ENCODE data around the gene IGF2BP2.
"Not testable (repeated sequence)": the region's sequence is repeated elsewhere in the genome, so short reads cannot be mapped to it uniquely, and the experiment has no call there.

The IGF2BP2 gene

GRCh38 chr3:185781759-185782158 is 43.1 kb downstream of the IGF2BP2 start:
- H3K27ac ChIP-seq (ENCODE audit: low read depth, low read length): no peak overlapping the region
- H3K9ac ChIP-seq (ENCODE audit: low read length): no peak overlapping the region
- no peaks in the 10 kb centered on the region for H3K27me3 ChIP-seq (ENCODE audit: control insufficient read depth in 1 of 2, insufficient read depth in 2 of 2, low read length in 2 of 2)
- H3K4me1 ChIP-seq (ENCODE audit: insufficient read depth, low read length): no peaks in the 10 kb centered on the region
- H3K9me3 ChIP-seq (ENCODE audit: low read length): no peaks in the 10 kb centered on the region
- H3K36me3 ChIP-seq (ENCODE audit: insufficient read depth, low read length): no peaks in the 10 kb centered on the region
- no peak overlapping the region for H3K4me3 ChIP-seq (ENCODE audit: low read depth in 1 of 2, low read length in 2 of 2)

DNA sequence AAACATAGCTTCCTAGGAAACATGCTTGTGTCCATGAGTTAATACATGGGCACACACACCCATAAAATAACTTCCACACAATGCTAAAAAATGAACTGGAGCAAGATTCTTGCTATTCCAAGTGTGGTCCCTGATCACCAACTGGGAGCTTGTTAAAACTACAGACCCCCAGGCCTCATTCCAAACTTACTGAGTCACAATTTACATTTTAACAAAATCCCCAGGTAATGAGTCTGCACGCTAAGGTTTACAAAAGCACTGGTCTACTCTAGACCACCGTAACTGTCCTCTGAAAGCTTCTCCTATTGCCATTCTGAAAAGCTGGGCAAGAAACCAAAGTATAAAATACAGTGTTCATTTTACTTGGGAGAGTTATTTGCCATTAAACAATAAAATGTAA is 45.4 kb downstream of the IGF2BP2 start:
- Histone ChIP-seq H3K9ac (ENCODE audit: low read length) (no peak overlapping the region), H3K4me1 (ENCODE audit: insufficient read depth, low read length) (no peaks in the 10 kb centered on the region), H3K4me3 (ENCODE audit: low read depth in 1 of 2, low read length in 2 of 2) (no peak overlapping the region), H3K27me3 (ENCODE audit: control insufficient read depth in 1 of 2, insufficient read depth in 2 of 2, low read length in 2 of 2) (no peaks in the 10 kb centered on the region), H3K36me3 (ENCODE audit: insufficient read depth, low read length) (no peaks in the 10 kb centered on the region), H3K27ac (ENCODE audit: low read depth, low read length) (no peak overlapping the region), H3K9me3 (ENCODE audit: low read length) (no peaks in the 10 kb centered on the region)

- Histone ChIP-seq H3K4me3 (ENCODE audit: low read depth in 1 of 2, low read length in 2 of 2) (no peak overlapping the region), H3K4me1 (ENCODE audit: insufficient read depth, low read length) (no peaks in the 10 kb centered on the region)
These were observed 46.0 kb downstream of the IGF2BP2 start for GRCh38 chr3:185778821-185779220.

DNA sequence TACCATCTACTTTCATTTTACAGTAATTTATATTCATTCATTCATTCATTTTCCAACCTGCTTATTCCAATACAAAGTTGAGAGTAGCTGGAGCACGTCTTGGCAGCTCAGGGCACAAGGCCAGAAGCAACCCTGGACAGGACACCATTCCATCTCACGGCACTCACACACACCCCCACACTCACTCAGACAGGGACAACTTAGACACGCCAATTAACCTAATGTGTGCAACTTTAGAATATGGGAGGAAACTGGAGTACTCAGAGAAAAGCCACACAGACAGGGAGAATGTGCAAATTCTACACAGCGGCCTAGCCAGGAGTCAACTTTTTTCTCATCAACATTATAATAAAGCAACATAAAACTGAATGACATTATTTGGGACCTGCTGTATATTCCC is 46.7 kb downstream of the IGF2BP2 start:
- no peaks in the 10 kb centered on the region for H3K4me1 ChIP-seq (ENCODE audit: insufficient read depth, low read length)
- no peaks in the 10 kb centered on the region for H3K9me3 ChIP-seq (ENCODE audit: low read length)
- no peaks in the 10 kb centered on the region for H3K36me3 ChIP-seq (ENCODE audit: insufficient read depth, low read length)
- no peak overlapping the region for H3K4me3 ChIP-seq (ENCODE audit: low read depth in 1 of 2, low read length in 2 of 2)
- H3K9ac ChIP-seq (ENCODE audit: low read length): no peak overlapping the region
- H3K27me3 ChIP-seq (ENCODE audit: control insufficient read depth in 1 of 2, insufficient read depth in 2 of 2, low read length in 2 of 2): no peaks in the 10 kb centered on the region
- no peak overlapping the region for H3K27ac ChIP-seq (ENCODE audit: low read depth, low read length)

More at GRCh38 chr3:185778821-185779220, 46.0 kb downstream of the IGF2BP2 start:
- no peaks in the 10 kb centered on the region for H3K36me3 ChIP-seq (ENCODE audit: insufficient read depth, low read length)
- H3K9ac ChIP-seq (ENCODE audit: low read length): no peak overlapping the region
- H3K27me3 ChIP-seq (ENCODE audit: control insufficient read depth in 1 of 2, insufficient read depth in 2 of 2, low read length in 2 of 2): no peaks in the 10 kb centered on the region
- H3K9me3 ChIP-seq (ENCODE audit: low read length): no peaks in the 10 kb centered on the region
- H3K27ac ChIP-seq (ENCODE audit: low read depth, low read length): no peak overlapping the region

DNA sequence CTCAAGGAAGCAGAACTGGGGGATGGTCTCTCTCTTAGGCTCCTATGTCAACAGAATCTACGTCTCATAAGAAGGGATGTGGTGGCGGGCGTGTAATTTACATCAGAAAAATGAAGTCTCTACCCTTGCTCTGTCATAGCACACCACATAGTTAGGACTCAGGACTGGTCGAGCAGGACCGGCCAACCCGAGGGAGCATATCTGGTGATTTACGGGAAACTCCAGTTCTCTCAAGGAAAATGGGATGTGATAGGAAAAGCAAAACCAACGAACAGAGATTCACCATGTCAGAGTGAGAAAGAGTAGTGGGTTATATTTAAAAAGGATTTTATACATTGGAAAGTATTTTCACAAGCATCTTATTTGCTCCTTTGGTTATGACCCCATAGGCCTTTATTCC is 54.7 kb downstream of the IGF2BP2 start:
- no peak overlapping the region for H3K27ac ChIP-seq (ENCODE audit: low read depth, low read length)
- H3K4me3 ChIP-seq (ENCODE audit: low read depth in 1 of 2, low read length in 2 of 2): no peak overlapping the region
- H3K4me1 ChIP-seq (ENCODE audit: insufficient read depth, low read length): no peaks in the 10 kb centered on the region

GRCh38 chr3:185768578-185768982 is 56.3 kb downstream of the IGF2BP2 start:
- H3K4me1 ChIP-seq (ENCODE audit: insufficient read depth, low read length); H3K4me3 ChIP-seq (ENCODE audit: low read depth in 1 of 2, low read length in 2 of 2); H3K27me3 ChIP-seq (ENCODE audit: control insufficient read depth in 1 of 2, insufficient read depth in 2 of 2, low read length in 2 of 2); H3K36me3 ChIP-seq (ENCODE audit: insufficient read depth, low read length); H3K9me3 ChIP-seq (ENCODE audit: low read length); H3K27ac ChIP-seq (ENCODE audit: low read depth, low read length); H3K9ac ChIP-seq (ENCODE audit: low read length): not testable (repeated sequence)

More for the DNA sequence above, 54.7 kb downstream of the IGF2BP2 start:
- H3K27me3 ChIP-seq (ENCODE audit: control insufficient read depth in 1 of 2, insufficient read depth in 2 of 2, low read length in 2 of 2): no peaks in the 10 kb centered on the region
- no peaks in the 10 kb centered on the region for H3K9me3 ChIP-seq (ENCODE audit: low read length)
- no peak overlapping the region for H3K9ac ChIP-seq (ENCODE audit: low read length)
- H3K36me3 ChIP-seq (ENCODE audit: insufficient read depth, low read length): no peaks in the 10 kb centered on the region

- no peak overlapping the region for H3K9ac ChIP-seq (ENCODE audit: low read length)
- no peaks in the 10 kb centered on the region for H3K27me3 ChIP-seq (ENCODE audit: control insufficient read depth in 1 of 2, insufficient read depth in 2 of 2, low read length in 2 of 2)
- no peaks in the 10 kb centered on the region for H3K9me3 ChIP-seq (ENCODE audit: low read length)
- no peak overlapping the region for H3K4me3 ChIP-seq (ENCODE audit: low read depth in 1 of 2, low read length in 2 of 2)
- no peaks in the 10 kb centered on the region for H3K36me3 ChIP-seq (ENCODE audit: insufficient read depth, low read length)
- H3K4me1 ChIP-seq (ENCODE audit: insufficient read depth, low read length): no peaks in the 10 kb centered on the region
- H3K27ac ChIP-seq (ENCODE audit: low read depth, low read length): no peak overlapping the region
These were observed 57.7 kb downstream of the IGF2BP2 start for GRCh38 chr3:185767002-185767688.

GRCh38 chr3:185766329-185767001 is 58.4 kb downstream of the IGF2BP2 start:
- Histone ChIP-seq H3K27ac (ENCODE audit: low read depth, low read length) (no peak overlapping the region), H3K9me3 (ENCODE audit: low read length) (no peaks in the 10 kb centered on the region), H3K27me3 (ENCODE audit: control insufficient read depth in 1 of 2, insufficient read depth in 2 of 2, low read length in 2 of 2) (no peaks in the 10 kb centered on the region), H3K4me1 (ENCODE audit: insufficient read depth, low read length) (no peaks in the 10 kb centered on the region), H3K4me3 (ENCODE audit: low read depth in 1 of 2, low read length in 2 of 2) (no peak overlapping the region), H3K9ac (ENCODE audit: low read length) (no peak overlapping the region), H3K36me3 (ENCODE audit: insufficient read depth, low read length) (no peaks in the 10 kb centered on the region)

DNA sequence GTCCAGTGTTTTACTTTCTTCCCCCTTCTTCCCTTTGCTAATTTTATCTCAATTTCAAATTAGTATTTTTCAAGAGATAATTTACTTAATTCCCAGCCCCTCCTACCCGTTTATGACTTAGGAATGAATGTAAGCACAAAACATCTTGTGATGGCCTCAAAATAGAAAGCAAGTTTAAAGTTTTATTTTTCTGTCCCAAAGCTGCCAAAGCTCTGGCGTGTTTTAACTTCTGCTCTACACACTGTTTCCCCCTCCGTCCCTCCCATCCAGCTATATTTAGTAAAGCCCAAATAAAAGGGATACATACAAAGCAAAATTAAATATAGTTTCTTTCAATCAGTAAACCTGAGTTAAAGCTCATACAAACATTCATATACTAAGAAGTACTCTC is 59.9 kb downstream of the IGF2BP2 start:
- no peaks in the 10 kb centered on the region for H3K27me3 ChIP-seq (ENCODE audit: control insufficient read depth in 1 of 2, insufficient read depth in 2 of 2, low read length in 2 of 2)
- H3K27ac ChIP-seq (ENCODE audit: low read depth, low read length): no peak overlapping the region
- H3K9ac ChIP-seq (ENCODE audit: low read length): no peak overlapping the region
- H3K4me3 ChIP-seq (ENCODE audit: low read depth in 1 of 2, low read length in 2 of 2): no peak overlapping the region
- no peaks in the 10 kb centered on the region for H3K9me3 ChIP-seq (ENCODE audit: low read length)
- H3K36me3 ChIP-seq (ENCODE audit: insufficient read depth, low read length): no peaks in the 10 kb centered on the region
- no peaks in the 10 kb centered on the region for H3K4me1 ChIP-seq (ENCODE audit: insufficient read depth, low read length)

GRCh38 chr3:185764163-185764979 is 60.5 kb downstream of the IGF2BP2 start:
- Histone ChIP-seq H3K4me1 (ENCODE audit: insufficient read depth, low read length) (no peaks in the 10 kb centered on the region), H3K36me3 (ENCODE audit: insufficient read depth, low read length) (no peaks in the 10 kb centered on the region), H3K27me3 (ENCODE audit: control insufficient read depth in 1 of 2, insufficient read depth in 2 of 2, low read length in 2 of 2) (no peaks in the 10 kb centered on the region), H3K4me3 (ENCODE audit: low read depth in 1 of 2, low read length in 2 of 2) (no peak overlapping the region), H3K9ac (ENCODE audit: low read length) (no peak overlapping the region), H3K9me3 (ENCODE audit: low read length) (no peaks in the 10 kb centered on the region), H3K27ac (ENCODE audit: low read depth, low read length) (no peak overlapping the region)

- no peak overlapping the region for H3K9ac ChIP-seq (ENCODE audit: low read length)
- H3K4me3 ChIP-seq (ENCODE audit: low read depth in 1 of 2, low read length in 2 of 2): no peak overlapping the region
- no peaks in the 10 kb centered on the region for H3K36me3 ChIP-seq (ENCODE audit: insufficient read depth, low read length)
- H3K27me3 ChIP-seq (ENCODE audit: control insufficient read depth in 1 of 2, insufficient read depth in 2 of 2, low read length in 2 of 2): no peaks in the 10 kb centered on the region
- H3K27ac ChIP-seq (ENCODE audit: low read depth, low read length): no peak overlapping the region
- no peaks in the 10 kb centered on the region for H3K4me1 ChIP-seq (ENCODE audit: insufficient read depth, low read length)
- no peaks in the 10 kb centered on the region for H3K9me3 ChIP-seq (ENCODE audit: low read length)
These were observed 61.4 kb downstream of the IGF2BP2 start for GRCh38 chr3:185763347-185764005.
